Measurements from ENCODE around the gene MKRN2OS.
"Not testable (repeated sequence)": the region's sequence is repeated elsewhere in the genome, so short reads cannot be mapped to it uniquely, and the experiment has no call there.

MKRN2OS gene

GRCh38 chr3:12561397-12561796 lies 16.1 kb upstream of the MKRN2OS start:
- DNase-seq (ENCODE audit: low read depth): no peak

- no peak for DNase-seq (ENCODE audit: low read depth)
Observed at GRCh38 chr3:12560505-12561190, 15.3 kb upstream of the MKRN2OS start.

- DNase-seq (ENCODE audit: low read depth): no peak
Observed at GRCh38 chr3:12559520-12559919, 14.2 kb upstream of the MKRN2OS start.

- DNase-seq (ENCODE audit: low read depth): no peak
Observed at GRCh38 chr3:12558706-12559105, 13.4 kb upstream of the MKRN2OS start.

- DNase-seq (ENCODE audit: low read depth): no peak
Observed at GRCh38 chr3:12557473-12558100, 12.3 kb upstream of the MKRN2OS start.

GRCh38 chr3:12556690-12557472 lies 11.6 kb upstream of the MKRN2OS start, which contains the start of gene MKRN2:
TSS of gene MKRN2 (plus strand) at chr3:12557087. CDS start at chr3:12557151, 64 bp downstream.
- peak; percentile 64 for DNase-seq (ENCODE audit: low read depth)

- no peak for DNase-seq (ENCODE audit: low read depth)
Observed at GRCh38 chr3:12556314-12556689, 11.0 kb upstream of the MKRN2OS start.

- DNase-seq (ENCODE audit: low read depth): peak; percentile 56
Observed at GRCh38 chr3:12553921-12554391, 8.7 kb upstream of the MKRN2OS start.

GRCh38 chr3:12549971-12550760 lies 4.9 kb upstream of the MKRN2OS start:
- DNase-seq (ENCODE audit: low read depth): no peak

- DNase-seq (ENCODE audit: low read depth): no peak
Observed at GRCh38 chr3:12544652-12545472, 437 bp downstream of the MKRN2OS start.

- not testable (repeated sequence) for DNase-seq (ENCODE audit: low read depth)
Observed at GRCh38 chr3:12543497-12543896, 1.8 kb downstream of the MKRN2OS start.

- no peak for DNase-seq (ENCODE audit: low read depth)
Observed at GRCh38 chr3:12541625-12542024, 3.7 kb downstream of the MKRN2OS start.

- DNase-seq (ENCODE audit: low read depth): no peak
Observed at GRCh38 chr3:12536423-12536822, 8.9 kb downstream of the MKRN2OS start.

- no peak for DNase-seq (ENCODE audit: low read depth)
Observed at GRCh38 chr3:12532182-12532581, 13.1 kb downstream of the MKRN2OS start.

GRCh38 chr3:12527757-12528143 lies 17.5 kb downstream of the MKRN2OS start:
- DNase-seq (ENCODE audit: low read depth): no peak

- DNase-seq (ENCODE audit: low read depth): no peak
Observed at GRCh38 chr3:12522721-12523120, 22.6 kb downstream of the MKRN2OS start.

- no peak for DNase-seq (ENCODE audit: low read depth)
Observed at GRCh38 chr3:12521010-12521409, 24.3 kb downstream of the MKRN2OS start.

GRCh38 chr3:12518261-12519028 lies 26.9 kb downstream of the MKRN2OS start:
- DNase-seq (ENCODE audit: low read depth): no peak

GRCh38 chr3:12516873-12517272 lies 28.4 kb downstream of the MKRN2OS start:
- DNase-seq (ENCODE audit: low read depth): no peak

GRCh38 chr3:12515631-12516030 lies 29.7 kb downstream of the MKRN2OS start:
- DNase-seq (ENCODE audit: low read depth): no peak

Measured in CMK (cell line).